Stimulated activated CD8-positive, alpha-beta memory T cell treated with anti-CD3 and anti-CD28 coated beads, Interleukin-12 subunit alpha, Interleukin-12 subunit beta, amount 100 ng/mL, for 4 hours (primary cell): ENCODE data around the gene CDYL.

Experiments
- DNase-seq: peaks from one replicate; pipeline ENCODE4 v3.0.0-alpha.2; 2020; ENCODE audit warnings: low read depth

CDYL gene

GRCh38 chr6:4885341-4885933, 109.2 kb downstream of the CDYL start:
- DNase-seq, result no peak

GRCh38 chr6:4888841-4889240, 112.6 kb downstream of the CDYL start:
- no peak for DNase-seq

- DNase-seq, result no peak
These were observed 113.5 kb downstream of the CDYL start for GRCh38 chr6:4889701-4890100.

- DNase-seq, result no peak
These were observed 114.0 kb downstream of the CDYL start for GRCh38 chr6:4890191-4890590.

- DNase-seq, result no peak
These were observed 114.4 kb downstream of the CDYL start for GRCh38 chr6:4890627-4891026.

GRCh38 chr6:4891141-4891540, 114.9 kb downstream of the CDYL start:
- DNase-seq, result no peak

GRCh38 chr6:4892785-4893485, 116.7 kb downstream of the CDYL start:
- no peak for DNase-seq

- no peak for DNase-seq
These were observed 117.8 kb downstream of the CDYL start for GRCh38 chr6:4894049-4894448.

- DNase-seq, result no peak
These were observed 119.8 kb downstream of the CDYL start for GRCh38 chr6:4895971-4896370.

- DNase-seq, result no peak
These were observed 120.2 kb downstream of the CDYL start for GRCh38 chr6:4896401-4896800.

GRCh38 chr6:4899249-4900034, 123.2 kb downstream of the CDYL start:
- no peak for DNase-seq

GRCh38 chr6:4901386-4902061, 125.3 kb downstream of the CDYL start:
- DNase-seq, result no peak

- DNase-seq, result no peak
These were observed 126.2 kb downstream of the CDYL start for GRCh38 chr6:4902363-4902762.

- no peak for DNase-seq
These were observed 126.9 kb downstream of the CDYL start for GRCh38 chr6:4903121-4903520.

- DNase-seq, result no peak
These were observed 127.7 kb downstream of the CDYL start for GRCh38 chr6:4903751-4904370.

- no peak for DNase-seq
These were observed 128.3 kb downstream of the CDYL start for GRCh38 chr6:4904461-4905025.

GRCh38 chr6:4905826-4906225, 129.6 kb downstream of the CDYL start:
- DNase-seq, result no peak

- DNase-seq, result no peak
These were observed 130.4 kb downstream of the CDYL start for GRCh38 chr6:4906293-4907276.

- DNase-seq, result no peak
These were observed 131.4 kb downstream of the CDYL start for GRCh38 chr6:4907602-4908001.

GRCh38 chr6:4908062-4908461, 131.9 kb downstream of the CDYL start:
- DNase-seq, result no peak
